Measurements from ENCODE around the gene ALDH4A1.

DNA sequence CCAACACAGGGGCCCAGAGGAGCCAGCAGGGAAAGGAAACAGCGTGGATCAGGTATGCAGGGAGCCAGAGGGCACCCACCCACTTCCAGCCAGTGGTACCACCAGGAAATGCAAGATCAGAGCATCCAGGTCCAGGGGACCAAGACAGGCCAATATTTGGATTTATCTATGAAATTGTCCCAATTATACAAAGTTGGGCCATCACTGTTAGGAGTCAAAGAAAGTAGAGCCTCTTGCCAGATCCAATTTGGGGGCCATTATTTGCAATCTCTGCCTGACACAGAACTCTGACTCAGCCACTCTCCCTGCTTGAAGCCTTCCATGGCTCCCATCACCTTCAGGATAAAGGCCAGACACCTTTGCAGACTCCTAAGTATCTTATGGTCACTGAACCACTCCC, 21.8 kb downstream of the ALDH4A1 start:
- TF ChIP-seq, protein P1, sequence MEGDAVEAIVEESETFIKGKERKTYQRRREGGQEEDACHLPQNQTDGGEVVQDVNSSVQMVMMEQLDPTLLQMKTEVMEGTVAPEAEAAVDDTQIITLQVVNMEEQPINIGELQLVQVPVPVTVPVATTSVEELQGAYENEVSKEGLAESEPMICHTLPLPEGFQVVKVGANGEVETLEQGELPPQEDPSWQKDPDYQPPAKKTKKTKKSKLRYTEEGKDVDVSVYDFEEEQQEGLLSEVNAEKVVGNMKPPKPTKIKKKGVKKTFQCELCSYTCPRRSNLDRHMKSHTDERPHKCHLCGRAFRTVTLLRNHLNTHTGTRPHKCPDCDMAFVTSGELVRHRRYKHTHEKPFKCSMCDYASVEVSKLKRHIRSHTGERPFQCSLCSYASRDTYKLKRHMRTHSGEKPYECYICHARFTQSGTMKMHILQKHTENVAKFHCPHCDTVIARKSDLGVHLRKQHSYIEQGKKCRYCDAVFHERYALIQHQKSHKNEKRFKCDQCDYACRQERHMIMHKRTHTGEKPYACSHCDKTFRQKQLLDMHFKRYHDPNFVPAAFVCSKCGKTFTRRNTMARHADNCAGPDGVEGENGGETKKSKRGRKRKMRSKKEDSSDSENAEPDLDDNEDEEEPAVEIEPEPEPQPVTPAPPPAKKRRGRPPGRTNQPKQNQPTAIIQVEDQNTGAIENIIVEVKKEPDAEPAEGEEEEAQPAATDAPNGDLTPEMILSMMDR (IDR thresholded peaks at IDR 0.05) = no peak
- no peak for TF ChIP-seq POLR2A (IDR thresholded peaks at IDR 0.05; ENCODE audit: low read depth)
- TF ChIP-seq POLR2AphosphoS5 (IDR thresholded peaks at IDR 0.05) = no peak
- no peak for TF ChIP-seq EP300 (IDR thresholded peaks at IDR 0.05)

Measured in esophagus muscularis mucosa (tissue), 4 donors.